ENCODE data around the gene HEPN1.

HEPN1 gene

DNA sequence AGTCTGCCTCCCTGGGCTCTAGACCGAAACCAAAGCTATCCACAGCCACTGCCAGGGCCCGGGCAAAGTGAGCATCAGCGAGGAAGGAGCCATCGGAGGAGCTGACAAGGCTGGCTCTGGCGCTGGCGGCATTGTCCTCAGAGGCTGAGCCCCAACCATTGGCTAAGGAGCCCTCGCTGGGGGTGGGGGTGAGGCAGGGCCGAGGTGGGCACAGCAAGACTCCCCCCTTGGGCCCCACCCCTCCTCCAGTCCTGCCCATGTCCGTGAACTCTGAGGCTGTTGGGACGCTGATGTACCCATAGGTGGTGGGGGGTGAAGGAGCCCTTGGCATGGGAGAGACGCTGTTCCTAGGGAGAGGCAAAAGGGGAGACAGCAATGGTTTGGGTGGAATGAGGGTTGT lies 32.6 kb upstream of the HEPN1 start:
- no peak for DNase-seq

DNA sequence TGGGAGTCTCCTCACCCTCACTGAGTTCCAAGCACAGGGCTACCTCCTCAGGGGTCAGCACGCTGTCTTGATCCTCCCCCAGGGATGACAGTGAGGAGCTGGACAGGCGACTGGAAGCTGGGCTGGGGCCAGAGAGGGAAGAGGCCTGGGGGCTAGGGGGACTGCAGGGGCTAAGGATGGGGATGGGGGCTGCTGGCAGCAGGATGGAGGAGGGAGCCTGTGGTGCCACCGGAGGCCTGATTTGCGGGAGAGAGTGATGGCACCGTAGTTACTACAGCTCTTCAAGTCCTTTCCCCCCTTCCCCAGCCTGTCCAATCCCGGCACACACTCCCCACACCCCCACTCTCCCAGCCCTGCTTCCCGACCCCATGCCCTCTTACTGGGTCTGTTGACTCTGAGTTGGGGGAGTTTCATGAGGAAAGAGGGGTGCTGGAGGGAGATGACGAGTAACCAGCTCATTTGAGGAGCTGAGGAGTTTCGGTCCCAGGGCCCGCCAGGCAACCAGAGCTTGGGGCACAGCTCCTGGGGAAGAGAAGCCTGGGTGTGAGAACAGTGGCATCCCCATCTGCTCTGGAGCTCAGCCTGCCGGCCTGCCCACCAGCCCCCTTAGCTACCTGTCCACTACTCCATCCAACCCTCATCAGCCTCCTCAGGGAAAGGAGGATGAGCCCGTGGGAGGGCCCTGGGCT lies 31.9 kb upstream of the HEPN1 start:
- DNase-seq: peak; percentile 45

GRCh38 chr11:124887667-124888013 lies 31.4 kb upstream of the HEPN1 start:
- peak; percentile 38 for DNase-seq

DNA sequence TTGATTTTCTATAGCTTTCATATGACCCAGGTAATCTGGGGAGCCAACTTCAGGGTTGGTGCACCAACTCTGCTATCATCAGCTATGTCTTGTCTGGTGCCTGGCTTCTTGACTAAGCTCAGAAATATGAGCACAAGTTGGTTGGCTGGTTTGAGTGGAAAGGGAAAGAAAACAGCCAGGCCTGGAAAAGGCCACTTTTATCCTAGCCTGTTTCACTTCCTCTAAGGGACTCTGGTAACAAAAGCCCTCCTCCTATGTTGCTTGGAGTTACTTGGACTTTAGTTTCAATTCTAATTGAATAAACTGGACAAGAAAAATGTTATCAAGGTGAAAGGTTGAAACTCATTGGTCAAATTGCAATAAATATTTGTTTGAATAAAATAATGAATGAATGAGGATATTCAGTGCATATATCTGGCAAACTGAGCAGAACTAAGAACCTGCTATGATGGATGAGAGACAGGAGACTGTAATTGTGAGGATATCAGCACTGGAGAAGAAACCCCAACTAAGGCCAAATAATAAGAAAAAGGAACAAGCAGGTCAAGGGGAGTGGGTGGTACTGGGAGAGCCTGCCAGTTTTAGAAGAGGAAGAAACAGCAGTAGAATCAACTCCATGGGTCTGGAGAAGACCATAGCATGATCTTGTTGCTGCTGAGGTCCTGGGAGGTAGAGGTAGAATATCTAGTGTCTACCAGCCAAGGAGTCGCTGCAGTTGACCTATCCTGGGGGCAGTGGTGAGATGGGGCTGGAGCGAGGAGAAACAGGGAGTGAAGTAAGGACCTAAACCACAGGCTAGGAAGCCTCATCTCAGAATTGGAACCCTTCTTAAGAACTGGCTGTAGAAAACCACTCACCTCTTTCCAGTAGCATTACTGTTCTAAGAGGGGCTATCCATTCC lies 29.6 kb upstream of the HEPN1 start:
- no peak for DNase-seq

DNA sequence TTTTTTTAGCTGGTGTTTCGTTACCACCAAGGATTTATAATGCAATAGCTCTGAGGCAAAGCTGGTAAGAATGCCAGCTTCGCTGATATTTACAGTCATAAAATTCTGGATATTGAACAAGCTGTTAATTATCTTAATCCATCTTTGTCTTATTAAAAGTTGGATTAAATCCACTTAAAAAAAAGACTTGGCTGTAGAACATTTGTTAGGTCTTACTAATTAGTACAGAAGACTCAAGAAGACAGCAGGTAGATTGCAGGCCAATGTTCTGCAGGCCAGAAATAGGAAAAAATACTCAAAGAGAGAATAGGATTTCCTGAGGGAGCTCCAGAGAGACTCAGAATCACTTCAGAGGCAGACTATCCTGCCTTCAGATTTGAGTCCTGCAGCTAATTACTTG lies 28.9 kb upstream of the HEPN1 start:
- no peak for DNase-seq

- DNase-seq: no peak
These were observed 28.2 kb upstream of the HEPN1 start for GRCh38 chr11:124890683-124891372.

DNA sequence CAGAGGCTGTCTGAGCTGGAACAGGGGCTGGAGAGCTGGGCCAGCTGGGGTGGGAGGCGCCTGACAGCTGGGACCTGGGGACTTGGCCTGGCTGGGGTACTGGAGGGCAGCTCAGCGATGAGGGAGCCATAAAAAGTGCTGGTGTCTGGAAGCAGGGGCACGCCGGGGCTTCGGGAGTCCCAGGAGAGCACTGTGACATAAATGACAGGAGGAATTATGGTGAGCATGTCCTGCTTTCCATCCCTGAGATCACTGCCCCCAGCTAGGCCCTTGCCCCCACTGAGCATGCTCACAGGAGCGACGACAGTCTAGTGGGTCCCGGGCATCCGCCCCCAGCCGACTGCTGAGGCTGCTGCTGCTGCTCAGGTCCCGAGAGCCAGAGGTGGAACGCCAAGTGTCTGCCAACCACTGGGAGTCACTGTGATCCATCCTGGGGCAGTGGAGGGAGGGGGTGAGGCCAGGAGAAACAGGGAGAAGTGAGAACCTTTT lies 27.6 kb upstream of the HEPN1 start:
- DNase-seq: no peak

GRCh38 chr11:124892146-124892545 lies 26.9 kb upstream of the HEPN1 start:
- peak; percentile 44 for DNase-seq

- peak; percentile 19 for DNase-seq
These were observed 26.1 kb upstream of the HEPN1 start for GRCh38 chr11:124892750-124893454.

GRCh38 chr11:124893781-124894401 lies 25.2 kb upstream of the HEPN1 start:
- peak; percentile 36 for DNase-seq

GRCh38 chr11:124894606-124895430 lies 24.2 kb upstream of the HEPN1 start:
- DNase-seq: no peak

DNA sequence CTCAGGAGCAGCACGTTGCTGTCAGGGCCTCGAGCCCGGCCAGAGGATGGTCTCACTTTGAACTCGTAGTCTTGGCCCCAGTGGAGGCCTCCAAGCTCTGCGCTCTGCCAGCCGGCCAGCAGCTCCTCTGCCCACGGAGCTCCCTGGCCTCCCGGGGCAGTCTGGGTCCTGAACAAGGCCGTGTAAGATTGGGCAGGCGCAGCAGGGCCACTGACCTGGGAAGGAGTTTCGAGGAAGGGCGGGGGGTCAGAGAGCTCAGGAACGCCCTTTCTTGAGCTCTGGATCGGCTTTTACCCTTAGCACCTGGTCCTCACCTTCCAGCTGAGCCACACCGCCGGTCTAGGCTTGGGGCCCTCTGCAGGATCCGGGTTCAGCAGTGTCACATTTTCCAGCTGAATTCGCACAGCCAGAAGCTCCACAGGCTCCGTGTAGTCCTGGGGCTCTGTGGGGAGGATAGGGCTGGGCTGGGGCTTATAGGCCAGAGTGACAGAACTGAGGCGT lies 23.5 kb upstream of the HEPN1 start:
- no peak for DNase-seq

DNA sequence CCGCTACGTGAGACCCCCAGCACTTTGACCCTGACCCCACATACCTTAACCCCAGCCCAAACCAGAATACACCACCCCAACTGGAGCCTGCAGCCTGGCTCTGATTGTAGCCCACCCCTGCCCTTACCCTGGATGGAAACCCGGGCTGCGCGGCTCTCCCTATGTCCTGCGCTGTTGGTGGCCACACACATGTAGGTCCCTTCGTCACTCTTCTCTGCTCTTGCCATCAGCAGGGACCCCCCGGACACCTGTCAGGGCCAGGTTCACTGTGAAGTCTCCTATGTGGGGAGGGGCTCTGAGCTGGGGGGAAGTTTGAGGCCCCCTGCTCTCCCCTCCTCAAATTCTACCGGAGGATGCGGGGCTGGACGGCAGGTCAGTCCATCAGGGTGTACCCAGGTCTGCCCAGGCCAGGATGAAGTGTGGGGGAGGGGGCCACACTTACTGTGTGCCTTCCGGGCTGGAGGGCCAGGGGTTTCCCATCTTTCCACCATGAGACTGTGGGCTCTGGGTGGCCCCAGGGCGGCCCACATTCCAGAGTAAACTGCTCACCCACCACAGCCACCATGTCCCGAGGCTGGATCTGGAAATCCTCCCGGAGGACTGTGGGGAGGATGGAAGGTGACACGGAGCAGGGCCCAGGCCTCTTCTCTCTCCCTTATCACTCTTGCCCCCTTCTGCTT lies 22.8 kb upstream of the HEPN1 start:
- DNase-seq: no peak

- no peak for DNase-seq
These were observed 22.1 kb upstream of the HEPN1 start for GRCh38 chr11:124896821-124897391.

DNA sequence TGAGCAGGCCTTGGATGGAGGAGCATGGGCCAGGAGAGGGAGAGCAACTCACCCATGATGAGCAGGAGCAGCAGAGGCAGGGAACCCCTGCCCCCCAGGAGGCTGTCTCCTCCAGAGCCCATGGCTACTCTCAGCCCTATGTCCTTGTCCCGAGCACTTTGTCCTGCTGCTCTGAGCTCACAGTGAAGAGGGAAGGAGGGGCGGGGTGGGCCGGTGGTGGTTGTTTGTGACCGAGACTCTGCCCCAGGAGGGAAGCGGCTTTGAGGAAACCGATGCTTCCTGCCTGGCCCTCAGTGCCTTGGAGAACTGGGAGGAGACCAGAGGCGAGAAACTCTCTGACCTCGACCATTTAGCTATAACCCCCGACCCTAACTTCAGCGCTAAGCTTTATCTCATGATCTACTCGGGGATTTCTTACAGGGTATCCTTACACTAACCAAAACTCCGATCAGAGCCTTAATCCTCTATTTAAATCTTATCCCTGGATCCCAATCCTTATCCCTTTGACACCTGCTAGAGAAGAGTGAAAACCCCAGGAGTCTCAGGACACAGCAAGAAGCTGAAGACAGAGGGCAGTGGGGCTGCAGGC lies 21.3 kb upstream of the HEPN1 start, which contains the start of gene ROBO4:
ROBO4 (minus strand) TSS at position 192 of the 589 bp plus-strand sequence; CDS start at position 122, 70 bp downstream.
- DNase-seq: no peak

DNA sequence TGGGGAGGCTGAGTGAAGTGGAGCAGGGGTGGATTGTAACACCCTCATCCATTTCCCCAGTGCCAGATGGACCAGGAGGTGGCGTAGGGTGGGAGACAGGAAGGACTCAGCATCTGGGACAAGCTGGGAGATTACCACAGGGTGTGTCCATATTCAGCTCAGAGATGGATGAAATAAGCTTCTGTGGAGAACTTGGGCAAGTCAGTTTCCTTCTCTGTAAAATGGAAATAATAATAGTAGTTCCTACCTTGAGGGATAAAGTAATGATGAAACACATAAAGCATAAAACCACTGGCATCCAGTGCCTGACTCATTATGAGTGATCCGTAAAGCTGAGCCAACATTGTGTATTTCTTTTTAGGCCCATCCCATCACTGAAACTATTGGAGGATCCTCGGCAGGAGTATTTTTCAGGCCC lies 20.8 kb upstream of the HEPN1 start:
- DNase-seq: no peak

- no peak for DNase-seq
These were observed 20.3 kb upstream of the HEPN1 start for GRCh38 chr11:124898711-124899110.

- no peak for DNase-seq
These were observed 19.5 kb upstream of the HEPN1 start for GRCh38 chr11:124899383-124900145.

DNA sequence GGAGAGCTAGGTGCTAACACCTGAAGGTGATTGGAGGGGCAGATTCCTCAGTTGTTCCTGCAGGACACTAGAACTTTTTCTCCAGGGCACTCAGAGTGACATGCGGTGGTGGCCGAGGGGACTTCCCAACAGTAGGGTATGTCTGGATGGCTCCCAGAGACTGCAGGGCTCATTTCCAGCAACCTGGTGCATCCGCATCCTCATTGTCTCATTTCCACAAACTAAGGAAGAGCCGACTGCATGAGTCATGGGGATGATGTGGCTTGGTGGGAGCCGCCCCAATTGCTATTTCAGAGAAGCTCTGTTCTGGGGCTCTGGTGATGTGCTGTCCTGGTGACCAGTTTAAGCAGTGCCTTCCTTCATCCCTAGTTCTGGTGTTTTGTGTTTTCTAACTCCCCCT lies 18.6 kb upstream of the HEPN1 start:
- DNase-seq: no peak

Measured in activated effector memory CD4-positive, alpha-beta T cell treated with anti-CD3 and anti-CD28 coated beads, Interleukin-2, amount 50 U/mL, for 16 hours (primary cell).